Measurements from ENCODE around the gene SPTLC2. TPM values are rescaled to one million over a fixed set of nuclear protein-coding genes. Genes with fewer than 3 reads are reported as not detected.

SPTLC2 gene
- total and polyA plus RNA-seq, 2 of the 8 experiments (the other 6 are each of a cell fraction or from before 2014, with no cell fraction given): 8.9 to 35.1 TPM

GRCh38 chr14:77625360-77625759 lies 8.9 kb upstream of the SPTLC2 start (continued):
- TF ChIP-seq CHD7 (IDR thresholded peaks at IDR 0.05; ENCODE audit: insufficient replicate concordance, low read length) (no peak), SIN3A (conservative IDR thresholded peaks at IDR 0.05 in 1 of 2, IDR thresholded peaks at IDR 0.05 in 1 of 2; ENCODE audit: low read depth in 1 of 2, low read length in 2 of 2) (no peak), HDAC2 (IDR thresholded peaks at IDR 0.05; ENCODE audit: borderline replicate concordance in 1 of 2, low read depth in 2 of 2, low read length in 2 of 2) (no peak), SP4 (IDR thresholded peaks at IDR 0.05; ENCODE audit: low read length) (no peak), SRF (IDR thresholded peaks at IDR 0.05; ENCODE audit: low read depth, low read length) (no peak), KDM4A (IDR thresholded peaks at IDR 0.05; ENCODE audit: low read depth, low read length, severe bottlenecking) (no peak)
